Measurements from ENCODE around the gene ZNF273. TPM values are rescaled to one million over a fixed set of nuclear protein-coding genes. Genes with fewer than 3 reads are reported as not detected.

The ZNF273 gene
- total RNA-seq, 6 experiments from 2014 or later: 0.24 to 1.00 (median 0.78) TPM

- intact Hi-C loops (cut with DNase I): no loop called here
- DNase-seq (no peak), ATAC-seq (no peak)
- Histone ChIP-seq H3K4me3 (no peak overlapping the region), H3K27ac (no peak overlapping the region), H3K4me1 (no peaks in the 10 kb centered on the region), H3K27me3 (no peaks in the 10 kb centered on the region), H3K36me3 (no peaks in the 10 kb centered on the region), H3K9me3 (no peaks in the 10 kb centered on the region)
- TF ChIP-seq, protein P1, sequence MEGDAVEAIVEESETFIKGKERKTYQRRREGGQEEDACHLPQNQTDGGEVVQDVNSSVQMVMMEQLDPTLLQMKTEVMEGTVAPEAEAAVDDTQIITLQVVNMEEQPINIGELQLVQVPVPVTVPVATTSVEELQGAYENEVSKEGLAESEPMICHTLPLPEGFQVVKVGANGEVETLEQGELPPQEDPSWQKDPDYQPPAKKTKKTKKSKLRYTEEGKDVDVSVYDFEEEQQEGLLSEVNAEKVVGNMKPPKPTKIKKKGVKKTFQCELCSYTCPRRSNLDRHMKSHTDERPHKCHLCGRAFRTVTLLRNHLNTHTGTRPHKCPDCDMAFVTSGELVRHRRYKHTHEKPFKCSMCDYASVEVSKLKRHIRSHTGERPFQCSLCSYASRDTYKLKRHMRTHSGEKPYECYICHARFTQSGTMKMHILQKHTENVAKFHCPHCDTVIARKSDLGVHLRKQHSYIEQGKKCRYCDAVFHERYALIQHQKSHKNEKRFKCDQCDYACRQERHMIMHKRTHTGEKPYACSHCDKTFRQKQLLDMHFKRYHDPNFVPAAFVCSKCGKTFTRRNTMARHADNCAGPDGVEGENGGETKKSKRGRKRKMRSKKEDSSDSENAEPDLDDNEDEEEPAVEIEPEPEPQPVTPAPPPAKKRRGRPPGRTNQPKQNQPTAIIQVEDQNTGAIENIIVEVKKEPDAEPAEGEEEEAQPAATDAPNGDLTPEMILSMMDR (IDR thresholded peaks at IDR 0.05): no peak
- TF ChIP-seq POLR2A (IDR thresholded peaks at IDR 0.05): no peak
- WGBS (ENCODE audit: insufficient coverage, low coverage, low lambda C conversion rate, missing lambda C conversion rate): 52% methylated on average over 2 of the region's 9 CpGs
These were observed 23.9 kb upstream of the ZNF273 start for GRCh38 chr7:64879086-64879730.

- intact Hi-C loops (cut with DNase I): no loop called here
- 81% methylated on average over 5 of the region's 17 CpGs for WGBS (ENCODE audit: insufficient coverage, low coverage, low lambda C conversion rate, missing lambda C conversion rate)
- DNase-seq: no peak
- H3K9me3 ChIP-seq: no peaks in the 10 kb centered on the region
- no peak for ATAC-seq
- no peak overlapping the region for H3K27ac ChIP-seq
- no peak overlapping the region for H3K4me3 ChIP-seq
- H3K36me3 ChIP-seq: no peaks in the 10 kb centered on the region
- no peaks in the 10 kb centered on the region for H3K4me1 ChIP-seq
- no peak for TF ChIP-seq POLR2A (IDR thresholded peaks at IDR 0.05)
- TF ChIP-seq, protein P1 (IDR thresholded peaks at IDR 0.05): no peak
- H3K27me3 ChIP-seq: no peaks in the 10 kb centered on the region
These were observed 23.3 kb upstream of the ZNF273 start for GRCh38 chr7:64879800-64880199.

DNA sequence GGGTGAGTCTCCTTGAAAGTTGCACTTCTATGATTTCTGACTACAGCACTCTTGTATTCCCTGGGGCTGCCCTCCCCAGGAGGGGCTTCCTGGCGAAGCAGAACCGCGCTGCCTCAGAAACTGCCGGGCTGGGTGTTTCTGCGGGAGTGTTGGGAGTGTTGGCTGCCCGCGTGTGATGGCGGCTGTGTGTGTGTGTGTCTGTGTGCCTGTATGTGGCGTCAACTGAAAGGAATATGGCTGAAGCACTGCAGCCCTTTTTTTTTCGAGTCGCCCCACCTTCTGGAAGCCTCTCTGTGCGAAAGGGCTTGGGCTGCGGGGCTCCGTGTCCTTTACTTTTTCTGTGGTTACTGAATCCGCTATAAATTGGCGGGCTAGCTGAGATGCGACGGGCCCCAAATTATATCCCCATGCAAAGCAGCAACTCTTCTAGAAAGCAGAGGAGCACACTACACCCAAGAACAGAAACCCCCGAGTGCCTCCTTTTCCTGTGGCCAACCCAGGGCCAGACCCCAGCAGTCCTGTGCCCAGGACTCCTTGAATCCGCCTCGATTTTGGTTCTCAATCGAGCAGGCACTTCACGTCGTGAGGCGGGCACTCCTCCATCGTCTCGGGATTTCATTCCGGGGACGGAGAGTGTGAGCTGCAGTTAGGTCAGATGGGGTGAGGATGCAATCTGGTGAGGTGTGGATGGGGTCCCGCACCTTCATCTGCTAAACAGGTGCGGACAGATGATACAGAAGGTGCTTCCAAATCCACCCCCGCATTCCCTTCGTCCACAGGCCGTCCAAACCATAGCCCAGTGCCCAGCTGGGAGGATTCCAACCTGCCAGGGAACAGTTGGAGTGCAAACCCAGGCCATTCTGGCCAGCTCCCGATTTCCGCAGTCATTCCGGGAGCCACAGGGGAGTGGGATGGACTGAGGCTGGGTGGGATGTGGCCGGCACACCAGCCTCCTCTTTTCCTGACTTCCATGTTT, 22.5 kb upstream of the ZNF273 start:
- TF ChIP-seq POLR2A (IDR thresholded peaks at IDR 0.05): no peak
- TF ChIP-seq, protein P1 (IDR thresholded peaks at IDR 0.05): no peak
- intact Hi-C loops (cut with DNase I): no loop called here
- no peaks in the 10 kb centered on the region for H3K36me3 ChIP-seq
- H3K27me3 ChIP-seq: no peaks in the 10 kb centered on the region
- 83% methylated on average over 11 of the region's 38 CpGs for WGBS (ENCODE audit: insufficient coverage, low coverage, low lambda C conversion rate, missing lambda C conversion rate)
- H3K9me3 ChIP-seq: no peaks in the 10 kb centered on the region
- no peak overlapping the region for H3K27ac ChIP-seq
- H3K4me1 ChIP-seq: no peaks in the 10 kb centered on the region
- H3K4me3 ChIP-seq: no peak overlapping the region
- peak in 1 of 3 donors; percentile 32 for DNase-seq
- ATAC-seq: no peak

DNA sequence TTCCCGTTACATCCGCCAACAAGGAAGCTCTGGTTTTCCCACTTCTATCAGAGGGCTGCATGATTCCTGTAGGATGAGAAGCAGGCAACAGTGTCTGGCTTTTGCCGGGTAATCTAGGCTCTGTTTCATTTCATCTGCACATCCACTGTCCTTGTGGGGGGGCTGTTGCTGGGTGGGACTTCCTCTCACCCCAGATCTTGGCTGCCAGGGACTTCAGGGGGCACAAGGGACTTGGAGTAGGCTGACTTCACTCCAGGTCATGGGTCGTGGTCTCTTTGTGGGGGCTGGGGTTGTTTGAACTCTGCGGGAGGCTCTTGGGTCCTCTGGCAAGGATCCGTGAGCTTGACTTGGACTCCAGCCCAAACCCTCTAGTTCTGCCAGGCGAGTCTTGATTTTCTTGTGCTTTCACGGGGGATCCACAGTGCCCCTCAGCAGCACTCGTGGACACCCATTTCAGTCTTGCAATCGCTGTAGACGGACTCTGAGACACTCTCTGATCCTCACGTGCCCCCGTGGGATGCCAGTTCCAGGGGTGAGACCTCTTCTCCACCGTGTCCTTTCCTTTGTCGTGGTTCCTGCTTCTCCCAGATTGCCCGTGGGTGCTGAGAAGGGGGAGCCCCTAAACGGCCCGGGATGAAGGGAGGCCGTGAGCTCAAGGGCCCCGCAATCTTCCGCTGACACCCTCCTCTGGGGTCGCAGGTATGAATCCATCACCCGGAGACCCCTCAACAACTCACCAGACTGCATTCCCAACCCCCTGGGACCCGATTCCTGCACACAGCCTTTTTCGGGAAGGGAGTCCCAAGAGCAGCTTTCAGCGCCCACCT, 21.4 kb upstream of the ZNF273 start:
- ATAC-seq: no peak
- Histone ChIP-seq H3K27ac (no peak overlapping the region), H3K4me1 (no peaks in the 10 kb centered on the region), H3K4me3 (no peak overlapping the region), H3K36me3 (no peaks in the 10 kb centered on the region), H3K9me3 (no peaks in the 10 kb centered on the region), H3K27me3 (no peaks in the 10 kb centered on the region)
- 69% methylated on average over 19 of the region's 26 CpGs for WGBS (ENCODE audit: insufficient coverage, low coverage, low lambda C conversion rate, missing lambda C conversion rate)
- intact Hi-C loops (cut with DNase I): no loop called here
- no peak for TF ChIP-seq POLR2A (IDR thresholded peaks at IDR 0.05)
- TF ChIP-seq, protein P1 (IDR thresholded peaks at IDR 0.05): no peak
- no peak for DNase-seq

All from right lobe of liver (tissue), 6 donors.